Mammary epithelial cell (primary cell): ENCODE data around the gene MT1M.

ENCODE experiments used
- EZH2 ChIP-seq: IDR thresholded peaks from 2 replicates; pipeline ENCODE4 v1.6.1; 2012; ENCODE audit warnings: low read length, inconsistent platforms, borderline replicate concordance
- TF ChIP-seq, protein P1 (sequence below), 2 donors: IDR thresholded peaks in 1 of 2; conservative IDR thresholded peaks in 1 of 2; 2 replicates each; pipeline ENCODE4 v1.5.1; 2011 to 2012; ENCODE audit warnings: inconsistent platforms in 2 of 2, low read length in 2 of 2, mild to moderate bottlenecking in 2 of 2, control low read depth in 1 of 2, low read depth in 1 of 2; ENCODE audit not compliant: insufficient read depth in 1 of 2; ENCODE audit errors: extremely low read depth in 1 of 2

GRCh38 chr16:56636616-56637413 lies 4.4 kb downstream of the MT1M start:
- TF ChIP-seq, protein P1, sequence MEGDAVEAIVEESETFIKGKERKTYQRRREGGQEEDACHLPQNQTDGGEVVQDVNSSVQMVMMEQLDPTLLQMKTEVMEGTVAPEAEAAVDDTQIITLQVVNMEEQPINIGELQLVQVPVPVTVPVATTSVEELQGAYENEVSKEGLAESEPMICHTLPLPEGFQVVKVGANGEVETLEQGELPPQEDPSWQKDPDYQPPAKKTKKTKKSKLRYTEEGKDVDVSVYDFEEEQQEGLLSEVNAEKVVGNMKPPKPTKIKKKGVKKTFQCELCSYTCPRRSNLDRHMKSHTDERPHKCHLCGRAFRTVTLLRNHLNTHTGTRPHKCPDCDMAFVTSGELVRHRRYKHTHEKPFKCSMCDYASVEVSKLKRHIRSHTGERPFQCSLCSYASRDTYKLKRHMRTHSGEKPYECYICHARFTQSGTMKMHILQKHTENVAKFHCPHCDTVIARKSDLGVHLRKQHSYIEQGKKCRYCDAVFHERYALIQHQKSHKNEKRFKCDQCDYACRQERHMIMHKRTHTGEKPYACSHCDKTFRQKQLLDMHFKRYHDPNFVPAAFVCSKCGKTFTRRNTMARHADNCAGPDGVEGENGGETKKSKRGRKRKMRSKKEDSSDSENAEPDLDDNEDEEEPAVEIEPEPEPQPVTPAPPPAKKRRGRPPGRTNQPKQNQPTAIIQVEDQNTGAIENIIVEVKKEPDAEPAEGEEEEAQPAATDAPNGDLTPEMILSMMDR (conservative IDR thresholded peaks at IDR 0.05 in 1 of 2, IDR thresholded peaks at IDR 0.05 in 1 of 2; ENCODE audit: extremely low read depth in 1 of 2, insufficient read depth in 1 of 2, low read depth in 1 of 2, low read length in 2 of 2) = no peak
- TF ChIP-seq EZH2 = no peak
